K562 (cell line): Measurements from ENCODE around the gene CRTC3. TPM values are rescaled to one million over a fixed set of nuclear protein-coding genes. Genes with fewer than 3 reads are reported as not detected.
A peak's percentile ranks its signal among the peaks of the same experiment; 100 is the strongest.

Source experiments
- HOXB6 ChIP-seq: fragments of 250-450 bp; sonication (Bioruptor Pico); IDR thresholded peaks from 2 replicates; pipeline ENCODE4 v1.5.1; 2022; ENCODE audit warnings: mild to moderate bottlenecking, borderline replicate concordance
- KDM1A ChIP-seq, 2 experiments: fragments of 450-650 bp; IDR thresholded peaks; 2 replicates each; pipeline ENCODE4 v1.6.1; 2016; ENCODE audit warnings: mild to moderate bottlenecking in 2 of 2
- NCOA1 ChIP-seq: fragments of 450-650 bp; IDR thresholded peaks from 2 replicates; pipeline ENCODE4 v1.6.1; 2016; ENCODE audit warnings: low read depth
- NONO ChIP-seq, 2 experiments: fragments of 200-400 bp in 1 of 2; fragments of 450-650 bp in 1 of 2; formaldehyde crosslinking in 1 of 2; IDR thresholded peaks; 2 replicates each; pipeline ENCODE4 v1.6.1; 2017; ENCODE audit warnings: low read depth in 2 of 2, mild to moderate bottlenecking in 2 of 2, moderate library complexity in 2 of 2, low read length in 1 of 2
- SMAD3 ChIP-seq: fragments of 450-650 bp; formaldehyde crosslinking; conservative IDR thresholded peaks from 2 replicates; pipeline ENCODE4 v1.4.0; 2020; ENCODE audit warnings: mild to moderate bottlenecking
- TCF7 ChIP-seq: sonication (generic); IDR thresholded peaks from 2 replicates; pipeline ENCODE4 v1.6.1; 2016; ENCODE audit warnings: antibody characterized with exemption, borderline replicate concordance
- TOE1 ChIP-seq, 2 experiments: fragments of 450-650 bp in 1 of 2; sonication (generic) in 1 of 2; formaldehyde crosslinking in 1 of 2; IDR thresholded peaks; 2 replicates each; pipeline versions ENCODE4 v1.7.1 to v1.8.0; 2016 to 2022; ENCODE audit warnings: borderline replicate concordance in 2 of 2, mild to moderate bottlenecking in 2 of 2, antibody characterized with exemption in 1 of 2, inconsistent platforms in 1 of 2, low read depth in 1 of 2, missing genetic modification reagents in 1 of 2, moderate library complexity in 1 of 2
- ZNF311 ChIP-seq: fragments of 250-450 bp; sonication (Bioruptor Pico); IDR thresholded peaks from 2 replicates; pipeline ENCODE4 v1.4.0; 2020; ENCODE audit warnings: mild to moderate bottlenecking, moderate library complexity
- ZNF561 ChIP-seq: fragments of 450-650 bp; formaldehyde crosslinking; conservative IDR thresholded peaks from 2 replicates; pipeline ENCODE4 v1.4.0; 2020; ENCODE audit warnings: mild to moderate bottlenecking, moderate library complexity
- polyA plus RNA-seq, 8 experiments: library from polyadenylated mRNA; depleted of rRNA in 4 of 8; stranded (reverse) in 5 of 8; unstranded in 3 of 8; fragments of >200 nt; fragmentation: Nextera tagmentation in 2 of 8; fragmentation: Illumina TruSeq in 1 of 8; extraction: Ambion mirVana in 2 of 8; extraction: Trizol in 1 of 8; gene quantifications; 2 replicates each; pipeline versions ENCODE4 v1.2.1 to v1.2.3, GENCODE V29; 2011 to 2014; ENCODE audit warnings: inconsistent platforms in 1 of 8, missing spikeins in 1 of 8
- total RNA-seq, 7 experiments: library from RNA; depleted of rRNA in 6 of 7; stranded (reverse); fragments of >200 nt in 6 of 7; fragmentation: Illumina TruSeq in 2 of 7; extraction: Trizol in 2 of 7; gene quantifications; 2 replicates each; pipeline versions ENCODE4 v1.2.1 to v1.2.3, GENCODE V29; 2011 to 2021; ENCODE audit warnings: low replicate concordance in 1 of 7
- TF ChIP-seq, protein P1 (sequence below): fragments of 450-650 bp; IDR thresholded peaks from 2 replicates; pipeline ENCODE4 v1.6.1; 2016
- TF ChIP-seq, protein P2 (sequence below): sonication (generic); formaldehyde crosslinking; IDR thresholded peaks from 2 replicates; pipeline ENCODE4 v1.8.1; 2023; ENCODE audit warnings: mild to moderate bottlenecking, missing genetic modification reagents
- TF ChIP-seq, protein P3 (sequence below): fragments of 450-650 bp; IDR thresholded peaks from 2 replicates; pipeline ENCODE4 v1.6.1; 2016; ENCODE audit warnings: mild to moderate bottlenecking, moderate library complexity

Gene CRTC3
- total and polyA plus RNA-seq, 9 of the 15 experiments (the other 6 are each of a cell fraction or from before 2014, with no cell fraction given): 1.2 to 19.0 (median 11.6) TPM

DNA sequence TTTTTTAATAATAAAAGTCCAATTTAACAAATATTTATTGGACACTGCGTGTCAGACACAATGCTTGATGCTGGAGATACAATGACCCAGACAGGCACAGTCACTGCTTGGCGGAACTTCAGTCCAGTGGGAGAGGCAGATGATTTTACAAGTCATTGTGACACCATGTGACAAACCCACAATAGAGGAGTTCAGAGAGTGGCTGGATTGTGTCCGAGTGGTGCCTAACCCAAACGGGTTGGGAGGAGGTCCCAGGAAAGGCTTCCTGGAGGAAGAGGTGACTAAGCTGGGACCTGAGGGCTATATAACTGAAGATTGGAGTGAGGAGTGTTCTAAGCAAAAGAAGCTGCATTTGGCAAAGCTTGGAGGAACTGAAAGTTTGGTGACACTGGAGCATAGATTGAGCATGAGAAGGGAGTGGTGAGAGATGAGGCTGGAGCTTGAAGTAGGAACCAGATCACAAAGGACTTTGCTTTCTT lies 41.4 kb downstream of the CRTC3 start (continued):
- TF ChIP-seq, protein P1, sequence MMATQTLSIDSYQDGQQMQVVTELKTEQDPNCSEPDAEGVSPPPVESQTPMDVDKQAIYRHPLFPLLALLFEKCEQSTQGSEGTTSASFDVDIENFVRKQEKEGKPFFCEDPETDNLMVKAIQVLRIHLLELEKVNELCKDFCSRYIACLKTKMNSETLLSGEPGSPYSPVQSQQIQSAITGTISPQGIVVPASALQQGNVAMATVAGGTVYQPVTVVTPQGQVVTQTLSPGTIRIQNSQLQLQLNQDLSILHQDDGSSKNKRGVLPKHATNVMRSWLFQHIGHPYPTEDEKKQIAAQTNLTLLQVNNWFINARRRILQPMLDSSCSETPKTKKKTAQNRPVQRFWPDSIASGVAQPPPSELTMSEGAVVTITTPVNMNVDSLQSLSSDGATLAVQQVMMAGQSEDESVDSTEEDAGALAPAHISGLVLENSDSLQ: peak; percentile 53
- no peak for TF ChIP-seq TCF7
- 0 out of 2 replicates have a peak, but pooled peaks have one; percentile 19 for TF ChIP-seq ZNF311 (CRISPR knock-in tag)
- TF ChIP-seq KDM1A (IDR thresholded peaks at IDR 0.05): peak; percentile 10 to 39; a peak in 2 of 4 replicates
- TF ChIP-seq NCOA1: no peak
- peak in 1 of 2 experiments; percentile 38; a peak in 1 of 4 replicates for TF ChIP-seq NONO (IDR thresholded peaks at IDR 0.05; ENCODE audit: low read depth in 2 of 2, low read length in 1 of 2)
- no peak for TF ChIP-seq SMAD3
- TF ChIP-seq, protein P2, sequence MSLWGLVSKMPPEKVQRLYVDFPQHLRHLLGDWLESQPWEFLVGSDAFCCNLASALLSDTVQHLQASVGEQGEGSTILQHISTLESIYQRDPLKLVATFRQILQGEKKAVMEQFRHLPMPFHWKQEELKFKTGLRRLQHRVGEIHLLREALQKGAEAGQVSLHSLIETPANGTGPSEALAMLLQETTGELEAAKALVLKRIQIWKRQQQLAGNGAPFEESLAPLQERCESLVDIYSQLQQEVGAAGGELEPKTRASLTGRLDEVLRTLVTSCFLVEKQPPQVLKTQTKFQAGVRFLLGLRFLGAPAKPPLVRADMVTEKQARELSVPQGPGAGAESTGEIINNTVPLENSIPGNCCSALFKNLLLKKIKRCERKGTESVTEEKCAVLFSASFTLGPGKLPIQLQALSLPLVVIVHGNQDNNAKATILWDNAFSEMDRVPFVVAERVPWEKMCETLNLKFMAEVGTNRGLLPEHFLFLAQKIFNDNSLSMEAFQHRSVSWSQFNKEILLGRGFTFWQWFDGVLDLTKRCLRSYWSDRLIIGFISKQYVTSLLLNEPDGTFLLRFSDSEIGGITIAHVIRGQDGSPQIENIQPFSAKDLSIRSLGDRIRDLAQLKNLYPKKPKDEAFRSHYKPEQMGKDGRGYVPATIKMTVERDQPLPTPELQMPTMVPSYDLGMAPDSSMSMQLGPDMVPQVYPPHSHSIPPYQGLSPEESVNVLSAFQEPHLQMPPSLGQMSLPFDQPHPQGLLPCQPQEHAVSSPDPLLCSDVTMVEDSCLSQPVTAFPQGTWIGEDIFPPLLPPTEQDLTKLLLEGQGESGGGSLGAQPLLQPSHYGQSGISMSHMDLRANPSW (CRISPR knock-in tag): peak; percentile 65; the same call in 1 of the 2 replicates
- TF ChIP-seq TOE1 (IDR thresholded peaks at IDR 0.05; ENCODE audit: borderline replicate concordance): peak; percentile 71; the same call in 1 of the 2 replicates
- TF ChIP-seq TOE1 (CRISPR knock-in tag; IDR thresholded peaks at IDR 0.05; ENCODE audit: borderline replicate concordance, low read depth): no peak
- no peak for TF ChIP-seq HOXB6 (CRISPR knock-in tag)
- no peak for TF ChIP-seq ZNF561 (CRISPR knock-in tag)
- TF ChIP-seq, protein P3, sequence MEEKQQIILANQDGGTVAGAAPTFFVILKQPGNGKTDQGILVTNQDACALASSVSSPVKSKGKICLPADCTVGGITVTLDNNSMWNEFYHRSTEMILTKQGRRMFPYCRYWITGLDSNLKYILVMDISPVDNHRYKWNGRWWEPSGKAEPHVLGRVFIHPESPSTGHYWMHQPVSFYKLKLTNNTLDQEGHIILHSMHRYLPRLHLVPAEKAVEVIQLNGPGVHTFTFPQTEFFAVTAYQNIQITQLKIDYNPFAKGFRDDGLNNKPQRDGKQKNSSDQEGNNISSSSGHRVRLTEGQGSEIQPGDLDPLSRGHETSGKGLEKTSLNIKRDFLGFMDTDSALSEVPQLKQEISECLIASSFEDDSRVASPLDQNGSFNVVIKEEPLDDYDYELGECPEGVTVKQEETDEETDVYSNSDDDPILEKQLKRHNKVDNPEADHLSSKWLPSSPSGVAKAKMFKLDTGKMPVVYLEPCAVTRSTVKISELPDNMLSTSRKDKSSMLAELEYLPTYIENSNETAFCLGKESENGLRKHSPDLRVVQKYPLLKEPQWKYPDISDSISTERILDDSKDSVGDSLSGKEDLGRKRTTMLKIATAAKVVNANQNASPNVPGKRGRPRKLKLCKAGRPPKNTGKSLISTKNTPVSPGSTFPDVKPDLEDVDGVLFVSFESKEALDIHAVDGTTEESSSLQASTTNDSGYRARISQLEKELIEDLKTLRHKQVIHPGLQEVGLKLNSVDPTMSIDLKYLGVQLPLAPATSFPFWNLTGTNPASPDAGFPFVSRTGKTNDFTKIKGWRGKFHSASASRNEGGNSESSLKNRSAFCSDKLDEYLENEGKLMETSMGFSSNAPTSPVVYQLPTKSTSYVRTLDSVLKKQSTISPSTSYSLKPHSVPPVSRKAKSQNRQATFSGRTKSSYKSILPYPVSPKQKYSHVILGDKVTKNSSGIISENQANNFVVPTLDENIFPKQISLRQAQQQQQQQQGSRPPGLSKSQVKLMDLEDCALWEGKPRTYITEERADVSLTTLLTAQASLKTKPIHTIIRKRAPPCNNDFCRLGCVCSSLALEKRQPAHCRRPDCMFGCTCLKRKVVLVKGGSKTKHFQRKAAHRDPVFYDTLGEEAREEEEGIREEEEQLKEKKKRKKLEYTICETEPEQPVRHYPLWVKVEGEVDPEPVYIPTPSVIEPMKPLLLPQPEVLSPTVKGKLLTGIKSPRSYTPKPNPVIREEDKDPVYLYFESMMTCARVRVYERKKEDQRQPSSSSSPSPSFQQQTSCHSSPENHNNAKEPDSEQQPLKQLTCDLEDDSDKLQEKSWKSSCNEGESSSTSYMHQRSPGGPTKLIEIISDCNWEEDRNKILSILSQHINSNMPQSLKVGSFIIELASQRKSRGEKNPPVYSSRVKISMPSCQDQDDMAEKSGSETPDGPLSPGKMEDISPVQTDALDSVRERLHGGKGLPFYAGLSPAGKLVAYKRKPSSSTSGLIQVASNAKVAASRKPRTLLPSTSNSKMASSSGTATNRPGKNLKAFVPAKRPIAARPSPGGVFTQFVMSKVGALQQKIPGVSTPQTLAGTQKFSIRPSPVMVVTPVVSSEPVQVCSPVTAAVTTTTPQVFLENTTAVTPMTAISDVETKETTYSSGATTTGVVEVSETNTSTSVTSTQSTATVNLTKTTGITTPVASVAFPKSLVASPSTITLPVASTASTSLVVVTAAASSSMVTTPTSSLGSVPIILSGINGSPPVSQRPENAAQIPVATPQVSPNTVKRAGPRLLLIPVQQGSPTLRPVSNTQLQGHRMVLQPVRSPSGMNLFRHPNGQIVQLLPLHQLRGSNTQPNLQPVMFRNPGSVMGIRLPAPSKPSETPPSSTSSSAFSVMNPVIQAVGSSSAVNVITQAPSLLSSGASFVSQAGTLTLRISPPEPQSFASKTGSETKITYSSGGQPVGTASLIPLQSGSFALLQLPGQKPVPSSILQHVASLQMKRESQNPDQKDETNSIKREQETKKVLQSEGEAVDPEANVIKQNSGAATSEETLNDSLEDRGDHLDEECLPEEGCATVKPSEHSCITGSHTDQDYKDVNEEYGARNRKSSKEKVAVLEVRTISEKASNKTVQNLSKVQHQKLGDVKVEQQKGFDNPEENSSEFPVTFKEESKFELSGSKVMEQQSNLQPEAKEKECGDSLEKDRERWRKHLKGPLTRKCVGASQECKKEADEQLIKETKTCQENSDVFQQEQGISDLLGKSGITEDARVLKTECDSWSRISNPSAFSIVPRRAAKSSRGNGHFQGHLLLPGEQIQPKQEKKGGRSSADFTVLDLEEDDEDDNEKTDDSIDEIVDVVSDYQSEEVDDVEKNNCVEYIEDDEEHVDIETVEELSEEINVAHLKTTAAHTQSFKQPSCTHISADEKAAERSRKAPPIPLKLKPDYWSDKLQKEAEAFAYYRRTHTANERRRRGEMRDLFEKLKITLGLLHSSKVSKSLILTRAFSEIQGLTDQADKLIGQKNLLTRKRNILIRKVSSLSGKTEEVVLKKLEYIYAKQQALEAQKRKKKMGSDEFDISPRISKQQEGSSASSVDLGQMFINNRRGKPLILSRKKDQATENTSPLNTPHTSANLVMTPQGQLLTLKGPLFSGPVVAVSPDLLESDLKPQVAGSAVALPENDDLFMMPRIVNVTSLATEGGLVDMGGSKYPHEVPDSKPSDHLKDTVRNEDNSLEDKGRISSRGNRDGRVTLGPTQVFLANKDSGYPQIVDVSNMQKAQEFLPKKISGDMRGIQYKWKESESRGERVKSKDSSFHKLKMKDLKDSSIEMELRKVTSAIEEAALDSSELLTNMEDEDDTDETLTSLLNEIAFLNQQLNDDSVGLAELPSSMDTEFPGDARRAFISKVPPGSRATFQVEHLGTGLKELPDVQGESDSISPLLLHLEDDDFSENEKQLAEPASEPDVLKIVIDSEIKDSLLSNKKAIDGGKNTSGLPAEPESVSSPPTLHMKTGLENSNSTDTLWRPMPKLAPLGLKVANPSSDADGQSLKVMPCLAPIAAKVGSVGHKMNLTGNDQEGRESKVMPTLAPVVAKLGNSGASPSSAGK: peak; percentile 49; the same call in 1 of the 2 replicates
